OCI-LY7 (cell line): Measurements from ENCODE around the gene ATP9A.

ENCODE experiments used
- CTCF ChIP-seq: fragments of 200-600 bp; sonication (generic); conservative IDR thresholded peaks from 2 replicates; pipeline ENCODE4 v1.5.1; 2014; ENCODE audit warnings: mild to moderate bottlenecking, antibody characterized with exemption, low read length, moderate library complexity, mixed read lengths
- EZH2phosphoT487 ChIP-seq: fragments of 200-600 bp; sonication (generic); IDR thresholded peaks from 2 replicates; pipeline ENCODE4 v1.6.1; 2018; ENCODE audit warnings: low read depth, borderline replicate concordance, mild to moderate bottlenecking, mixed run types, antibody characterized with exemption, low read length, moderate library complexity, mixed read lengths

GRCh38 chr20:51810155-51811041 lies 42.2 kb upstream of the ATP9A start:
- TF ChIP-seq CTCF: no peak
- no peak for TF ChIP-seq EZH2phosphoT487
